ENCODE measurements around the gene TRAPPC1.

Gene TRAPPC1

GRCh38 chr17:7881276-7882054, 50.3 kb downstream of the TRAPPC1 start:
- in situ Hi-C loops (cut with HindIII; ENCODE audit: low sequenced_read_pairs): no loop called here

Data from DLD1 (cell line).